Endodermal cell (in vitro differentiated cells): ENCODE results near the gene KRT83. TPM values are rescaled to one million over a fixed set of nuclear protein-coding genes. Genes with fewer than 3 reads are reported as not detected.
"Not testable (repeated sequence)": the region's sequence is repeated elsewhere in the genome, so short reads cannot be mapped to it uniquely, and the experiment has no call there.

Source experiments
- DNase-seq: peaks from one replicate; pipeline ENCODE4 v3.0.0-alpha.2; 2017
- H3K27ac ChIP-seq: 2 replicates; pipeline ENCODE4 v1.5.1; 2013; ENCODE audit warnings: mild to moderate bottlenecking, low read depth, low read length, moderate library complexity
- H3K27me3 ChIP-seq: 2 replicates; pipeline ENCODE4 v1.6.1; 2013; ENCODE audit warnings: mild to moderate bottlenecking, low read length, moderate library complexity; ENCODE audit not compliant: insufficient read depth, control insufficient read depth, poor library complexity, severe bottlenecking
- H3K36me3 ChIP-seq: 2 replicates; pipeline ENCODE4 v1.7.0; 2013; ENCODE audit warnings: mild to moderate bottlenecking, low read length, moderate library complexity; ENCODE audit not compliant: control insufficient read depth, insufficient read depth
- H3K4me1 ChIP-seq: one replicate; pipeline ENCODE4 v1.7.0; 2013; ENCODE audit warnings: low read length; ENCODE audit not compliant: control insufficient read depth, insufficient read depth
- H3K4me3 ChIP-seq: 2 replicates; pipeline ENCODE4 v1.5.1; 2013; ENCODE audit warnings: mild to moderate bottlenecking, low read length, moderate library complexity
- H3K9ac ChIP-seq: 2 replicates; pipeline ENCODE4 v1.6.1; 2013; ENCODE audit warnings: mild to moderate bottlenecking, low read length, moderate library complexity; ENCODE audit not compliant: poor library complexity, severe bottlenecking; ENCODE audit errors: extremely low read depth
- H3K9me3 ChIP-seq: 2 replicates; pipeline ENCODE4 v1.6.1; 2013; ENCODE audit warnings: mild to moderate bottlenecking, low read length, moderate library complexity; ENCODE audit not compliant: control insufficient read depth
- H3K27ac Mint-ChIP-seq: 2 replicates; pipeline ENCODE4 v1.8.0; 2020; ENCODE audit warnings: mixed read lengths
- H3K27me3 Mint-ChIP-seq: 2 replicates; pipeline ENCODE4 v1.8.0; 2021; ENCODE audit warnings: mild to moderate bottlenecking, mixed read lengths; ENCODE audit not compliant: insufficient read depth
- H3K36me3 Mint-ChIP-seq: 2 replicates; pipeline ENCODE4 v1.8.0; 2020; ENCODE audit warnings: low read depth, mixed read lengths
- H3K4me1 Mint-ChIP-seq: 2 replicates; pipeline ENCODE4 v1.8.0; 2020; ENCODE audit warnings: mixed read lengths
- H3K4me3 Mint-ChIP-seq: 2 replicates; pipeline ENCODE4 v1.8.0; 2020; ENCODE audit warnings: mild to moderate bottlenecking, moderate library complexity, mixed read lengths
- H3K9me3 Mint-ChIP-seq: 2 replicates; pipeline ENCODE4 v1.8.0; 2020; ENCODE audit warnings: mild to moderate bottlenecking, mixed read lengths
- WGBS, 2 experiments: methylation state at CpG; one replicate each; pipeline versions ENCODE4 v1.1.5 to v1.1.7; 2013; ENCODE audit warnings: missing lambda C conversion rate in 2 of 2, mixed read lengths in 1 of 2; ENCODE audit not compliant: insufficient coverage in 1 of 2, insufficient read length in 1 of 2; 5-methylcytosine and 5-hydroxymethylcytosine counted together
- total RNA-seq, 2 donors: library from RNA; stranded (reverse); fragmentation: NEBNext Ultra II Directional in 1 of 2; extraction: Animal tissue kit (Norgen Biotek cat#: 25700) in 1 of 2; gene quantifications; 2 replicates in 1 of 2; 3 replicates in 1 of 2; pipeline ENCODE4 v1.2.1, GENCODE V29; 2021
- TF ChIP-seq, protein P1 (sequence below): fragments of 200-600 bp; sonication (generic); conservative IDR thresholded peaks from 2 replicates; pipeline ENCODE4 v1.5.0; 2021; ENCODE audit warnings: antibody characterized with exemption, mild to moderate bottlenecking

Gene KRT83
- total RNA-seq, 2 donors from 2014 or later, result not detected

DNA sequence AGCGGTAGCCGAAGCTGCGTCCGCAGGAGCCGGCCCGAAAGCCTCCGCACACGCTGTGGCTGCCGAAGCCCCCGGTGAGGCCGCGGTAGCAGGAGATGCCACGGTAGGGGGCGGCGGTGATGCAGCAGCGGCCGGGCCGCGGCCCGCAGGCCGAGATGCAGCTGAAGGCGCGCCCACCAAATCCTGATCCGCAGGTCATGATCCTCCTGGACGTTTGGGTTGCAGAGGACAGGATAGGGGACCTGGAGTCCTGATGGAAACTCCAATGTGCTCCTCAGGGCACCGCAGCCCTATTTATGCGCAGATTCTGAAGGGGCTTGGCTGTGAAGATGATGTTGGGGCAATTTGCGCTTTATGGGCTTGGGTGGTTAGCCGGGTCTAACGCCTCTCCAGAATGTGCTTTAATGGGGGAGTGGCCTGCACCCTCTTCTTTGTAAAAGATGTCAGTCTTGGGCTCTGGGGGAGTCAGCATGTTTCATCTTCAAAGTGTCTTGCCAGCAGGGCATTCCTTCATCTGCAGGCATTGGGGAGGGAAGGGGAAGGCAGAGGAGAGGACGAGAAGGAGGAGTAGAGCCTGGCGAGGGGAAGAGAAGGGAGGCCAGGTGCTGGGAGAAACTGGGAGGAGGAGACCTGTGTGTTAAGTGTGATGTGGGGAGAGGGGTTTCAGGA, 29.8 kb downstream of the KRT83 start, which contains the start of gene KRT81:
KRT81 (minus strand) TSS at position 268 of the 669 bp plus-strand sequence; CDS start at position 199, 69 bp downstream.
- peaks cover 28% of the 10 kb centered on the region for H3K27me3 ChIP-seq
- no peaks in the 10 kb centered on the region for H3K4me1 Mint-ChIP-seq
- TF ChIP-seq, protein P1, sequence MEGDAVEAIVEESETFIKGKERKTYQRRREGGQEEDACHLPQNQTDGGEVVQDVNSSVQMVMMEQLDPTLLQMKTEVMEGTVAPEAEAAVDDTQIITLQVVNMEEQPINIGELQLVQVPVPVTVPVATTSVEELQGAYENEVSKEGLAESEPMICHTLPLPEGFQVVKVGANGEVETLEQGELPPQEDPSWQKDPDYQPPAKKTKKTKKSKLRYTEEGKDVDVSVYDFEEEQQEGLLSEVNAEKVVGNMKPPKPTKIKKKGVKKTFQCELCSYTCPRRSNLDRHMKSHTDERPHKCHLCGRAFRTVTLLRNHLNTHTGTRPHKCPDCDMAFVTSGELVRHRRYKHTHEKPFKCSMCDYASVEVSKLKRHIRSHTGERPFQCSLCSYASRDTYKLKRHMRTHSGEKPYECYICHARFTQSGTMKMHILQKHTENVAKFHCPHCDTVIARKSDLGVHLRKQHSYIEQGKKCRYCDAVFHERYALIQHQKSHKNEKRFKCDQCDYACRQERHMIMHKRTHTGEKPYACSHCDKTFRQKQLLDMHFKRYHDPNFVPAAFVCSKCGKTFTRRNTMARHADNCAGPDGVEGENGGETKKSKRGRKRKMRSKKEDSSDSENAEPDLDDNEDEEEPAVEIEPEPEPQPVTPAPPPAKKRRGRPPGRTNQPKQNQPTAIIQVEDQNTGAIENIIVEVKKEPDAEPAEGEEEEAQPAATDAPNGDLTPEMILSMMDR, result no peak

DNA sequence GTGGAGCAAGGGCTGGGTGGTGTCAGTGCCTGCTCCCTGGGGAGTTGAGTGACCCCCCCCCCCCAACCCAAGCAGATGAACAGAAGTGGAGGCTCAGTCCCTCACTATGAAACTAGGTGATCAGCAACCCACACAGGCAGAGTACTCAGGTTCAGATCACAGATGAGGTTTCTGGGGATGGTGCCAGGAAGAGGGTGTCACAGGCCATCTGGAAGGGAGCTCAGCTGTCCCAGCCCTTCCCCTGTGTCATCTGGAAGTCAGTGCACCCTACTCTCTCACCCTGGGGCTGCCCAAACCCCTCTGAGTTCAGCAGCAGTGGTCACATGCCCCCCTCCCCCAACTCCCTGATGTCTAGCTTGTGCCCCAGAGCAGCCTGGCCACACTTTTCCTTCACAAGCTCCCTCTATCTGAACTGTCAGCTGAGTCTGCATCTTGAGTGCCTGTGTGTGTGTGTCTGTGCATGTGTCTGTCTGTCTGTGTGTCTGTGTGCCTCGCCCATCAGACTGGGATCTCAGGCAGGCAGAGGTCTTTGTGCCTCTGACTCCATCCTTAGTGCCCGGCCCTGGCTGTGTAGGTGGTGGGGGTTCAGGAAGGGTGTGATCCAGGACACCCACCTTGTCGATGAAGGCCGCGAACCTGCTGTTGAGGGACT, 30.6 kb downstream of the KRT83 start:
- not testable (repeated sequence) for H3K9me3 ChIP-seq, H3K27ac ChIP-seq, DNase-seq, H3K36me3 Mint-ChIP-seq, H3K4me3 Mint-ChIP-seq, H3K9ac ChIP-seq, H3K9me3 Mint-ChIP-seq, H3K4me1 Mint-ChIP-seq, H3K36me3 ChIP-seq, H3K4me1 ChIP-seq, H3K27ac Mint-ChIP-seq, H3K4me3 ChIP-seq
- H3K27me3 ChIP-seq, result peaks cover 21% of the 10 kb centered on the region
- no CpG with 5 or more reads among the region's 5 CpGs for WGBS, 2 experiments
- peaks cover 25% of the 10 kb centered on the region for H3K27me3 Mint-ChIP-seq

More for the DNA sequence above, 29.8 kb downstream of the KRT83 start, which contains the start of gene KRT81:
- no peaks in the 10 kb centered on the region for H3K9me3 ChIP-seq
- H3K9me3 Mint-ChIP-seq, result no peaks in the 10 kb centered on the region
- no peak within 1 kb of the TSS for H3K4me3 ChIP-seq
- DNase-seq, result peak; percentile 60
- no peaks in the 10 kb centered on the region for H3K36me3 Mint-ChIP-seq
- H3K36me3 ChIP-seq, result no peaks in the 10 kb centered on the region
- 90% methylated on average over 18 to 23 of the region's 32 CpGs for WGBS, 2 experiments
- no peak within 1 kb of the TSS for H3K27ac Mint-ChIP-seq
- H3K4me3 Mint-ChIP-seq, result no peak within 1 kb of the TSS
- H3K27ac ChIP-seq, result no peak within 1 kb of the TSS
- H3K27me3 Mint-ChIP-seq, result peaks cover 28% of the 10 kb centered on the region
- no peaks in the 10 kb centered on the region for H3K4me1 ChIP-seq
- no peak within 1 kb of the TSS for H3K9ac ChIP-seq

DNA sequence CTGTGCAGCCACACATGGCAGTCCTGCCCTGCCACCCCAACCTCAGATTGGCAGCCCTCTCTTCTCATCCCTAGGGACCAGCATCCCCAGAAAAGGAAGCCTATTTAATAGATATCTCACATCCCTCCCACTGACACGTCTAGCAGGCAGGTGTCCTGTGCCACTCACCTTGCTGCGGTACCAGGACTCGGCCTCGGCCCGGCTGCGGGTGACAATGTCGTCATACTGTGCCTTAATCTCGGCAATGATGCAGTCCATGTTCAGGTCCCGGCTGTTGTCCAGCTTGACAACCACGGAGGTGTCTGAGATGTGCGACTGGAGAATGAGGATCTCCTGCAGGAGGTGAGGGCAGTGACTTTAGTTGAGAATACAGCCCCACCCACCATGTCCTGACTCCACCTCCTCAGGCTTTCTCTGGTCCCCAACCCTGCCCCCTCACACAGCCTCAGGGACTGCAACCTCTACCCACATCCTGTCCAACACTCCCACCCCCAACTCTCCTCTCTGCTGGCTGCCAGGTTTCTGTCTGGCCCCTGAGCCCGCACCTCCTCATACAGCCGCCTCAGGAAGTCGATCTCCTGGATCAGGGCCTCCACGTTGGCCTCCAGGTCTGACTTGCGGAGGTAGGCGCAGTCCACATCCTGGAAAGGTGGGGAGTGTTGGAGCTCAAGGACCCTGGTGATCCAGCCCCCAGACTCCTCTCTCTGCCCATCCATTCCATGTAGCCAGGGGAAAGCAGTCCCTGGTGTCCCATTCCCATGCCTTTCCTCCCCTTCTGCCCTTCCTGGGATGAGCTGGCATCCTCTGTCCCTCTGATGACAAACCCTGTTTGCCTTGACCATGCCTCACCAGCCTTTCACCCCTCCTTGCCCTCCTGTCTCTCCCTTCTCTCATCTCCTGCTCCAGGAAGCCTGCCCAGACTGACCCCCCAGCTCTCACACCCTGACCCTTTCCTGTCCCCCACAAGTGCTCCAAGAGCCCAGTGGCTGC, 33.1 kb downstream of the KRT83 start:
- 85% methylated on average over 13 of the region's 17 CpGs; no CpG with 5 or more reads in 1 of the 2 experiments for WGBS, 2 experiments
- not testable (repeated sequence) for H3K27me3 ChIP-seq, H3K4me1 Mint-ChIP-seq, H3K36me3 Mint-ChIP-seq, H3K27ac ChIP-seq, H3K4me1 ChIP-seq, H3K9me3 Mint-ChIP-seq, H3K36me3 ChIP-seq, H3K4me3 Mint-ChIP-seq, H3K4me3 ChIP-seq, H3K27ac Mint-ChIP-seq, H3K9me3 ChIP-seq, H3K9ac ChIP-seq
- peaks cover 12% of the 10 kb centered on the region for H3K27me3 Mint-ChIP-seq
- DNase-seq, result peak; percentile 52
